HEK293T (cell line): ENCODE results near the gene RETREG3.
"Not testable (repeated sequence)": the region's sequence is repeated elsewhere in the genome, so short reads cannot be mapped to it uniquely, and the experiment has no call there.

Experiments
- CTCF ChIA-PET: fragments of 350-600 bp; formaldehyde crosslinking; extraction: SDS; loops from one replicate; lab custom pipeline; 2021; ENCODE audit warnings: antibody characterized with exemption, inconsistent platforms; lab: Yijun Ruan, JAX
- POLR2A ChIA-PET: fragments of 350-600 bp; formaldehyde crosslinking; extraction: SDS; loops from one replicate; lab custom pipeline; 2020; ENCODE audit warnings: antibody characterized with exemption, inconsistent platforms; lab: Yijun Ruan, JAX
- DNase-seq: peaks from one replicate; pipeline ENCODE4 v3.0.0; 2012; ENCODE audit warnings: mixed read lengths; ENCODE audit errors: extremely low spot score
- ARNT ChIP-seq: fragments of 450-650 bp; IDR thresholded peaks from 2 replicates; pipeline ENCODE4 v1.6.1; 2017; ENCODE audit warnings: mild to moderate bottlenecking
- BHLHE40 ChIP-seq: fragments of 450-650 bp; IDR thresholded peaks from 2 replicates; pipeline ENCODE4 v1.6.1; 2016; ENCODE audit warnings: mild to moderate bottlenecking, moderate library complexity, borderline replicate concordance
- CTBP1 ChIP-seq: fragments of 450-650 bp; IDR thresholded peaks from 2 replicates; pipeline ENCODE4 v1.6.1; 2016; ENCODE audit warnings: borderline replicate concordance
- ELF4 ChIP-seq: fragments of 450-650 bp; IDR thresholded peaks from 2 replicates; pipeline ENCODE4 v1.6.1; 2017; ENCODE audit warnings: antibody characterized with exemption
- FOXA1 ChIP-seq: fragments of 450-650 bp; IDR thresholded peaks from 2 replicates; pipeline ENCODE4 v1.6.1; 2016; ENCODE audit warnings: mild to moderate bottlenecking
- FOXK2 ChIP-seq: fragments of 450-650 bp; IDR thresholded peaks from 2 replicates; pipeline ENCODE4 v1.6.1; 2016; ENCODE audit warnings: mild to moderate bottlenecking
- FOXM1 ChIP-seq: fragments of 450-650 bp; IDR thresholded peaks from 2 replicates; pipeline ENCODE4 v1.6.1; 2017; ENCODE audit warnings: mild to moderate bottlenecking, borderline replicate concordance
- HDGF ChIP-seq: fragments of 450-650 bp; IDR thresholded peaks from 2 replicates; pipeline ENCODE4 v1.6.1; 2017; ENCODE audit warnings: antibody characterized with exemption, borderline replicate concordance
- L3MBTL2 ChIP-seq: fragments of 450-650 bp; conservative IDR thresholded peaks from 2 replicates; pipeline ENCODE4 v1.6.1; 2016; ENCODE audit warnings: mild to moderate bottlenecking
- LEF1 ChIP-seq: fragments of 450-650 bp; IDR thresholded peaks from 2 replicates; pipeline ENCODE4 v1.6.1; 2017; ENCODE audit warnings: mild to moderate bottlenecking, borderline replicate concordance
- NFRKB ChIP-seq: fragments of 450-650 bp; IDR thresholded peaks from 2 replicates; pipeline ENCODE4 v1.6.1; 2016; ENCODE audit warnings: mild to moderate bottlenecking, moderate library complexity
- PKNOX1 ChIP-seq: fragments of 450-650 bp; IDR thresholded peaks from 2 replicates; pipeline ENCODE4 v1.6.1; 2016
- SP1 ChIP-seq: fragments of 450-650 bp; IDR thresholded peaks from 2 replicates; pipeline ENCODE4 v1.6.1; 2017
- SUZ12 ChIP-seq: fragments of 450-650 bp; IDR thresholded peaks from 2 replicates; pipeline ENCODE4 v1.6.1; 2016; ENCODE audit warnings: mild to moderate bottlenecking
- TARDBP ChIP-seq: fragments of 450-650 bp; IDR thresholded peaks from 2 replicates; pipeline ENCODE4 v1.6.1; 2016
- ZNF384 ChIP-seq: fragments of 450-650 bp; IDR thresholded peaks from 2 replicates; pipeline ENCODE4 v1.6.1; 2016

Gene RETREG3

DNA sequence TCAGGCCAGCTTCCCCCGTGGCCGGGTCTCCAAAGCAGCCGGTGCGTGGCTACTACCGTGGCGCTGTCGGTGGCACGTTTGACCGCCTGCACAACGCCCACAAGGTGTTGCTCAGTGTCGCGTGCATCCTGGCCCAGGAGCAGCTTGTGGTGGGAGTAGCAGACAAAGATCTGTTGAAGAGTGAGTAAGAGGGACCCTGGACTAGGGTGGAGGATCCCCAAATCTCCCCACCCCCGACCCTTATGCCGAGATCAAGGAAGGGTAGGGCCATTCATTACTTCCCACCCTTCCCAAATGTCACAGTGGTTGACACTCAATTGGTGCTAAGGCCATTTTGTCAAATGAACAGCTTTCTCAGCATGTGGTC, 46.0 kb downstream of the RETREG3 start:
- CTCF ChIA-PET = no interaction called here

DNA sequence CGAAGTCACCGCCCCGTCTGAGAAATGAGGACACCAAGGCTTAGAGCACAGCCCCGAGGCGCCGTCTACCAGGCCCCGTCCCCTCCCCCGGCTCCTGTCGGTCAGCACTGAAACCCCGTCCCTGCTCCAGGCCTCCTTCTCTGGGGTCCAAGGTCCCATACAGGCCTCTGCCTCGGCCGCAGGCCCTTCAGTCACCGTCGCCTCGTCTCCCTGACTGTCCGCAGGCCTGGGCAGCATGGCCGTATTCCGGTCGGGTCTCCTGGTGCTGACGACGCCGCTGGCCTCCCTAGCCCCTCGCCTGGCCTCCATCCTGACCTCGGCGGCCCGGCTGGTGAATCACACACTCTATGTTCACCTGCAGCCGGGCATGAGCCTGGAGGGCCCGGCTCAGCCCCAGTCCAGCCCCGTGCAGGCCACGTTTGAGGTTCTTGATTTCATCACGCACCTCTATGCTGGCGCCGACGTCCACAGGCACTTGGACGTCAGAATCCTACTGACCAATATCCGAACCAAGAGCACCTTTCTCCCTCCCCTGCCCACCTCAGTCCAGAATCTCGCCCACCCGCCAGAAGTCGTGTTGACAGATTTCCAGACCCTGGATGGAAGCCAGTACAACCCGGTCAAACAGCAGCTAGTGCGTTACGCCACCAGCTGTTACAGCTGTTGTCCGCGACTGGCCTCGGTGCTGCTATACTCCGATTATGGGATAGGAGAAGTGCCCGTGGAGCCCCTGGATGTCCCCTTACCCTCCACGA, 46.6 kb downstream of the RETREG3 start:
- peak; percentile 34 for DNase-seq
- CTCF ChIA-PET = no interaction called here
- POLR2A ChIA-PET = interaction anchor here (4.6 kb wide), 1 partner anchor 8 kb away, joined by 30 read pairs; no protein-coding TSS in a partner anchor
- no peak for TF ChIP-seq CTBP1
- TF ChIP-seq L3MBTL2 = peak; percentile 33

More for the DNA sequence above, 46.0 kb downstream of the RETREG3 start:
- TF ChIP-seq ARNT = no peak
- TF ChIP-seq TARDBP = no peak
- no peak for DNase-seq
- POLR2A ChIA-PET = interaction anchor here (4.6 kb wide), 1 partner anchor 9 kb away, joined by 30 read pairs; no protein-coding TSS in a partner anchor

DNA sequence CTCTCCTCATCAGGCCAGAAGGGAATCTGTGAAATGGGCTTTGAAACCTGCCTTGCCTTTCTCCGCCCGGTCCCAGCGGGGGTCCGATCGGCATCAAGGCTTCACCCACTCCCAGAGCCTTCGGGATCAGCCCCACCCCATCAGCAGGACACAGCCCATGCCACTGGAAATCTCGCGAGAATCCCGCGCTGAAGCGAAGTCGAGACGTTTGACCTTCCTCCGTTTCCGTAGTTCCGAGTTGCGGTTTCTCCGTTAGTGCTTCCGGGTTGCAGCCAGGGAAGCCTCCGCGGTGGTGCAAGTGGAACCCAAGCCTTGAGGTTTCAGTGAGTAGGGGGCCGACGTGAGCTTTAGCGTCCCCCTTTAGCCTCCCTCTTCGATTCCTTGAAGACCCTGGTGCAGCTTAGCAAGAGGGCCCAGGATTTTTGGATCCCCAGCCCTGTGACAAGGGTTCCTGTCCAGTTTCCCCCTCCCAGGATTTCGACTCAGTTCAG, 47.2 kb downstream of the RETREG3 start, which contains the start of gene COASY:
Gene COASY (plus strand): TSS at position 252 of the 491 bp plus-strand sequence. CDS start 475 bp downstream, outside the sequence.
- DNase-seq = peak; percentile 96
- ChIA-PET CTCF (no interaction called here), POLR2A (no interaction called here)
- TF ChIP-seq ARNT (no peak), HDGF (no peak), L3MBTL2 (peak; percentile 71), ELF4 (peak; percentile 92), LEF1 (no peak), CTBP1 (no peak; the same call in 1 of the 2 replicates), NFRKB (no peak), TARDBP (no peak), SP1 (no peak; the same call in 1 of the 2 replicates), SUZ12 (no peak), PKNOX1 (no peak), FOXA1 (no peak), FOXM1 (no peak), FOXK2 (no peak), ZNF384 (no peak), BHLHE40 (no peak)

DNA sequence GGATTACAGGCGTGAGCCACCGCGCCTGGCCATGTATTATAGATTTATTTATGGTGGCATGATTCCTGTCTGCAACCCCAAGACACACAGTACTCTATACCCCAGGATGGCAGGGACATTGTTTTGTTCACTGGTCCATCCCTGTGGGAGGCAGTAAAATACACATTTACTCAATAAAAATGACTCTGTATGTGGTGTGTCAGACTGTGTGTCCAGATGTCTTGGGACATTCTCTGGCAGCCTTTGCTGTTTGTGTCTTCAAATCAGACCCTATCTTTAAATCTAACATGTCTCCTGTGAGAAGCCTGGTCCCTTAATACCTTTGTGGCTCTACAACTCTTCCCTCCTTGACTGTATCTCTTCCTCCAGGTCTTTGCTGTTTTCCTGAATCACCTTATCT, 48.9 kb downstream of the RETREG3 start:
- TF ChIP-seq ZNF384 = no peak
- TF ChIP-seq SUZ12 = no peak
- TF ChIP-seq SP1 = no peak
- no peak for TF ChIP-seq NFRKB
- ChIA-PET CTCF (interaction anchor here (0.8 kb wide), 1 partner anchor 12 kb away, joined by 3 read pairs; no protein-coding TSS in a partner anchor), POLR2A (interaction anchor here (1.2 to 2.0 kb wide), 2 partner anchors 10 to 24 kb away, joined by 4 to 6 read pairs; partner anchors contain the start of gene NAGLU)
- DNase-seq = no peak

DNA sequence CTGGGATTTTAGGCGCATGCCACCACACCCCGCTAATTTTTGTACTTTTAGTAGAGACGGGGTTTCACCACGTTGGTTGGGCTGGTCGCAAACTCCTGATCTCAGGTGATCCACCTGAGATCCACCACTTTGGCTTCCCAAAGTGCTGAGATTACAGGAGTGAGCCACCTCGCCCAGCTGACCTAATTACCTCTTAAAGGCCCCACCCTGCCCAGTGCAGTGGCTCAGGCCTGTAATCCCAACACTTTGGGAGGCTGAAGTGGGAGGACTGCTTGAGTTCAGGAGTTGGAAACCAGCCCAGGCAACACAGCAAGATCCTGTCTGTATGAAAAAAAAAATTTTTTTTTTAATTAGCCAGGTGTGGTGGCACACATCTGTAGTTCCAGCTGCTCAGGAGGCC, 50.1 kb downstream of the RETREG3 start:
- no peak for DNase-seq
- POLR2A ChIA-PET = interaction anchor here (0.7 to 2.0 kb wide), 3 partner anchors 11 to 102 kb away, joined by 3 to 6 read pairs (median 4); partner anchors contain the start of gene NAGLU
- CTCF ChIA-PET = interaction anchor here (0.6 kb wide), 1 partner anchor 23 kb away, joined by 5 read pairs; the partner anchor contains the start of gene NAGLU
- TF ChIP-seq PKNOX1 = no peak

DNA sequence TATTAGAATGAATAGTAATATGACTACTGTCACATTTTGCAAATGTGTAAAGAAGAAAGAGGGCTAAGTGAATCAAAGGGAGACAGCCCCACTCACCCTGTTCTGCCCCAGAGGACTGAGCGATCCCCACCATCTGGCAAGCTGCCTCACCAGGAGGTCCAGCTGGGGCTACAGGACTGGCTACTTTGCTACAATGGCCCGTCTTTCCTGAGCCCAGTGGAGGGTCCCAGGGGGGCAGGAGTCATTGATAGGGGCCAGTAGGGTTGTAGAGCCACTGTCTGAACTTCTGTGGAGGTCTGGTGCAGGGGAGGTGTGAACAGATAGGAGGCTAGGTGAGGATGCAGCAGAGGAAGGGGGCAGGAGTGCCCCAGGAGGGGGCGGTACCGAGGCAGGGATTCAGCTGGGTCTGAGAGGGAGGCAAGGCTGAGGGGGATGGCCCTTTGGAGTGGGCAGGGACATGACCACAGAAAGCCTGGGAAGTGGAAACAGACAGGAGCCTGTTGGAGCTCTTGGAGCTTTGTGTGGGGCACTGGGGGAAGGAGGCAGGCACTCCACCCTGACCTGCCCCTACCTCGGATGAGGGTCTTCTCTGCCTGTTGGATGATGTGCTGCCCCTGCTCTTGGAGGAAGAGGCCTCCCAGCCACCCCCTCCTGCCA, 53.1 kb downstream of the RETREG3 start:
- DNase-seq, POLR2A ChIA-PET, CTCF ChIA-PET: not testable (repeated sequence)

DNA sequence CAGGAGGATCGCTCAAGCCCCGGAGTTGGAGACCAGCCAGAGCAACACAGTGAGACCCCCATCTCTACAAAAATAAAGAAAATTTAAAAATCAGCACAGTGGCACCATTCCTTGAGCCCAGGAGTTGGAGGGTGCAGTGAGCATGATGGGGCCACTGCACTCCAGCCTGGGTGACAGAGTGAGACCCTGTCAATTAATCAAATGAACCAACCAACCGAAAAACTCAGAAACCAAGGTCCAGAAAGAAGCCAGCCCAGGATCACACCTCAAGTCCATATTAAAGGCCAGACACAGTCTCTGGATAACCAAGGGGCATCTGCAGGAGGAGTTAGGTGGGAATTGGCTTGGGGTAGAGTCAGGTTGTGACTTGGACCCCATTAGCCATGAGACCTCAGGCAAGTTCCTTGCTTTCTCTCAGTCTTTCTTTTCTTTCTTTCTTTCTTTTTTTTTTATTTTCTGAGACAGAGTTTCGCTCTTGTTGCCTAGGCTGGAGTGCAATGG, 54.0 kb downstream of the RETREG3 start:
- CTCF ChIA-PET = no interaction called here
- POLR2A ChIA-PET = interaction anchor here (0.7 to 4.0 kb wide), 17 partner anchors 9 to 218 kb away, joined by 3 to 37 read pairs (median 6); partner anchors contain the start of genes MLX, NAGLU, PSMC3IP and RETREG3
- TF ChIP-seq CTBP1 = no peak
- TF ChIP-seq FOXM1 = no peak
- no peak for TF ChIP-seq NFRKB
- TF ChIP-seq SUZ12 = no peak
- no peak for TF ChIP-seq ZNF384
- no peak for TF ChIP-seq TARDBP
- no peak for TF ChIP-seq LEF1
- no peak; the same call in none of the 2 replicates for TF ChIP-seq PKNOX1
- TF ChIP-seq FOXA1 = no peak
- TF ChIP-seq ELF4 = no peak
- TF ChIP-seq ARNT = no peak
- no peak for TF ChIP-seq SP1
- no peak for TF ChIP-seq BHLHE40
- no peak for TF ChIP-seq HDGF
- TF ChIP-seq FOXK2 = no peak
- DNase-seq = no peak
